HFFc6 (cell line): ENCODE measurements around the gene UBE3C. TPM values are rescaled to one million over a fixed set of nuclear protein-coding genes. Genes with fewer than 3 reads are reported as not detected.

Experiments
- DNase-seq: peaks from one replicate; pipeline ENCODE4 v3.0.0-alpha.2; 2018
- H3K27ac Mint-ChIP-seq: 2 replicates; pipeline ENCODE4 v1.8.0; 2020; ENCODE audit warnings: mild to moderate bottlenecking, mixed read lengths
- H3K27me3 Mint-ChIP-seq: 2 replicates; pipeline ENCODE4 v1.8.0; 2021; ENCODE audit warnings: mild to moderate bottlenecking, moderate library complexity, mixed read lengths; ENCODE audit not compliant: insufficient read depth
- H3K36me3 Mint-ChIP-seq: 2 replicates; pipeline ENCODE4 v1.8.0; 2021; ENCODE audit warnings: low read depth, mixed read lengths
- H3K4me1 Mint-ChIP-seq: 2 replicates; pipeline ENCODE4 v1.8.0; 2020; ENCODE audit warnings: low read depth, mixed read lengths
- H3K4me3 Mint-ChIP-seq: 2 replicates; pipeline ENCODE4 v1.8.0; 2020; ENCODE audit warnings: mild to moderate bottlenecking, moderate library complexity, mixed read lengths
- H3K9me3 Mint-ChIP-seq: 2 replicates; pipeline ENCODE4 v1.8.0; 2020; ENCODE audit warnings: mild to moderate bottlenecking, mixed read lengths
- CTCF ChIP-seq: fragments of 200-600 bp; sonication (generic); IDR thresholded peaks from 2 replicates; pipeline ENCODE4 v1.5.0; 2021; ENCODE audit warnings: antibody characterized with exemption, mild to moderate bottlenecking
- total RNA-seq, 6 experiments: library from RNA; stranded (reverse); fragmentation: NEBNext Ultra II Directional; extraction: Animal tissue kit (Norgen Biotek cat#: 25700); gene quantifications; 2 replicates in 1 of 6; 3 replicates in 5 of 6; pipeline ENCODE4 v1.2.3, GENCODE V29; 2021

The UBE3C gene
- total RNA-seq, 6 experiments from 2014 or later = 64.2 to 80.1 (median 73.1) TPM

- Mint-ChIP-seq H3K27me3 (no peaks in the 10 kb centered on the region), H3K9me3 (no peaks in the 10 kb centered on the region), H3K36me3 (peaks cover 9% of the 10 kb centered on the region), H3K27ac (no peak overlapping the region; the same call in 1 of the 2 replicates), H3K4me1 (peaks cover 6% of the 10 kb centered on the region), H3K4me3 (no peak overlapping the region)
- DNase-seq = no peak
- TF ChIP-seq CTCF = no peak
These were observed 39.3 kb downstream of the UBE3C start for GRCh38 chr7:157177983-157178381.

- H3K27me3 Mint-ChIP-seq = no peaks in the 10 kb centered on the region
- peaks cover 35% of the 10 kb centered on the region for H3K36me3 Mint-ChIP-seq
These were observed 45.1 kb downstream of the UBE3C start for GRCh38 chr7:157183832-157184231.

GRCh38 chr7:157188091-157188665, 49.5 kb downstream of the UBE3C start:
- TF ChIP-seq CTCF = no peak
- Mint-ChIP-seq H3K27ac (no peak overlapping the region), H3K4me1 (no peaks in the 10 kb centered on the region), H3K9me3 (no peaks in the 10 kb centered on the region), H3K4me3 (no peak overlapping the region), H3K36me3 (peaks cover 47% of the 10 kb centered on the region), H3K27me3 (no peaks in the 10 kb centered on the region)
- no peak for DNase-seq

More at GRCh38 chr7:157183832-157184231, 45.1 kb downstream of the UBE3C start:
- DNase-seq = no peak
- TF ChIP-seq CTCF = no peak
- H3K9me3 Mint-ChIP-seq = no peaks in the 10 kb centered on the region
- H3K4me3 Mint-ChIP-seq = no peak overlapping the region
- H3K27ac Mint-ChIP-seq = no peak overlapping the region
- H3K4me1 Mint-ChIP-seq = no peaks in the 10 kb centered on the region

GRCh38 chr7:157189405-157189804, 50.7 kb downstream of the UBE3C start:
- Mint-ChIP-seq H3K27me3 (no peaks in the 10 kb centered on the region; the same call in 1 of the 2 replicates), H3K36me3 (peaks cover 53% of the 10 kb centered on the region)

GRCh38 chr7:157192861-157193260, 54.1 kb downstream of the UBE3C start:
- TF ChIP-seq CTCF = no peak
- Mint-ChIP-seq H3K27ac (no peak overlapping the region), H3K27me3 (no peaks in the 10 kb centered on the region; the same call in 1 of the 2 replicates), H3K9me3 (no peaks in the 10 kb centered on the region), H3K4me3 (no peak overlapping the region), H3K36me3 (peaks cover 47% of the 10 kb centered on the region), H3K4me1 (peaks cover 9% of the 10 kb centered on the region; the same call in 1 of the 2 replicates)
- DNase-seq = no peak

More at GRCh38 chr7:157189405-157189804, 50.7 kb downstream of the UBE3C start:
- TF ChIP-seq CTCF = no peak
- Mint-ChIP-seq H3K9me3 (no peaks in the 10 kb centered on the region), H3K27ac (no peak overlapping the region), H3K4me3 (no peak overlapping the region), H3K4me1 (peaks cover 3% of the 10 kb centered on the region; the same call in 1 of the 2 replicates)
- DNase-seq = no peak
